Urinary bladder (tissue), 4 donors: ENCODE measurements around the gene MLX. TPM values are rescaled to one million over a fixed set of nuclear protein-coding genes. Genes with fewer than 3 reads are reported as not detected.
A peak's percentile ranks its signal among the peaks of the same experiment; 100 is the strongest.
"Not testable (repeated sequence)": the region's sequence is repeated elsewhere in the genome, so short reads cannot be mapped to it uniquely, and the experiment has no call there.

ENCODE experiments used
- DNase-seq: peaks from one replicate; pipeline ENCODE4 v3.0.0-alpha.2; 2015; ENCODE audit errors: extremely low spot score
- H3K27ac ChIP-seq: one replicate; pipeline ENCODE4 v1.5.1; 2013; ENCODE audit warnings: low read depth, mild to moderate bottlenecking, moderate library complexity
- H3K36me3 ChIP-seq: one replicate; pipeline ENCODE4 v1.6.1; 2013; ENCODE audit warnings: mild to moderate bottlenecking, moderate library complexity; ENCODE audit not compliant: insufficient read depth
- H3K4me1 ChIP-seq: one replicate; pipeline ENCODE4 v1.6.1; 2013; ENCODE audit warnings: mild to moderate bottlenecking, moderate library complexity; ENCODE audit not compliant: insufficient read depth
- H3K4me3 ChIP-seq: one replicate; pipeline ENCODE4 v1.5.1; 2013; ENCODE audit warnings: low read depth, low read length
- WGBS: extraction: QIAGEN DNeasy Blood & Tissue Kit; methylation state at CpG from one replicate; pipeline ENCODE4 v1.1.7; 2013; 5-methylcytosine and 5-hydroxymethylcytosine counted together
- polyA plus RNA-seq: library from polyadenylated mRNA; stranded (reverse); fragments of 200-250 nt; gene quantifications from one replicate; pipeline ENCODE4 v1.2.3, GENCODE V29; 2013
- total RNA-seq: library from RNA; depleted of rRNA; stranded (reverse); fragments of >200 nt; gene quantifications from one replicate; pipeline ENCODE4 v1.2.3, GENCODE V29; 2014
- donor health status: healthy with polysubstance abuse.
- donor health status: healthy.

MLX gene
- total and polyA plus RNA-seq, 2 donors, result 17.1 to 38.0 TPM

- H3K4me1 ChIP-seq, result no peaks in the 10 kb centered on the region
- no peak for DNase-seq
- 90% methylated on average over 39 of the region's 39 CpGs for WGBS
- peaks cover 4% of the 10 kb centered on the region for H3K36me3 ChIP-seq
- H3K27ac ChIP-seq, result no peak overlapping the region
- no peak overlapping the region for H3K4me3 ChIP-seq
These were observed 23.5 kb upstream of the MLX start for GRCh38 chr17:42543190-42544079.

GRCh38 chr17:42544874-42545283, 22.0 kb upstream of the MLX start:
- WGBS, result 76% methylated on average over 8 of the region's 8 CpGs
- Histone ChIP-seq H3K27ac (no peak overlapping the region), H3K4me1 (no peaks in the 10 kb centered on the region), H3K36me3 (peaks cover 4% of the 10 kb centered on the region), H3K4me3 (no peak overlapping the region)
- DNase-seq, result no peak

GRCh38 chr17:42545755-42546505, 21.0 kb upstream of the MLX start:
- not testable (repeated sequence) for DNase-seq, H3K36me3 ChIP-seq, H3K4me3 ChIP-seq, H3K4me1 ChIP-seq, H3K27ac ChIP-seq
- WGBS, result 86% methylated on average over 9 of the region's 9 CpGs

- Histone ChIP-seq H3K4me3 (no peak overlapping the region), H3K4me1 (no peaks in the 10 kb centered on the region), H3K36me3 (peaks cover 4% of the 10 kb centered on the region), H3K27ac (no peak overlapping the region)
- no peak for DNase-seq
- 78% methylated on average over 23 of the region's 23 CpGs for WGBS
These were observed 19.9 kb upstream of the MLX start for GRCh38 chr17:42547001-42547461.

- no peak overlapping the region for H3K27ac ChIP-seq
- H3K4me3 ChIP-seq, result no peak overlapping the region
- no peak for DNase-seq
- H3K4me1 ChIP-seq, result no peaks in the 10 kb centered on the region
- peaks cover 4% of the 10 kb centered on the region for H3K36me3 ChIP-seq
- 89% methylated on average over 14 of the region's 14 CpGs for WGBS
These were observed 19.2 kb upstream of the MLX start for GRCh38 chr17:42547698-42548069.

- no peak overlapping the region for H3K27ac ChIP-seq
- H3K4me1 ChIP-seq, result no peaks in the 10 kb centered on the region
- peaks cover 2% of the 10 kb centered on the region for H3K36me3 ChIP-seq
- 19% methylated on average over 74 of the region's 74 CpGs for WGBS
- H3K4me3 ChIP-seq, result peak overlapping the region; percentile 39
- no peak for DNase-seq
These were observed 18.6 kb upstream of the MLX start for GRCh38 chr17:42548070-42548837.

- 87% methylated on average over 14 of the region's 14 CpGs for WGBS
- no peak overlapping the region for H3K4me3 ChIP-seq
- DNase-seq, result no peak
- no peaks in the 10 kb centered on the region for H3K36me3 ChIP-seq
- no peak overlapping the region for H3K27ac ChIP-seq
- no peaks in the 10 kb centered on the region for H3K4me1 ChIP-seq
These were observed 17.7 kb upstream of the MLX start for GRCh38 chr17:42548993-42549755.

GRCh38 chr17:42552736-42553135, 14.2 kb upstream of the MLX start, which contains the start of gene HSD17B1:
TSS of gene HSD17B1 (plus strand) at chr17:42552923. CDS start at chr17:42552934, 11 bp downstream.
- H3K36me3 ChIP-seq, DNase-seq, H3K4me3 ChIP-seq, H3K4me1 ChIP-seq, H3K27ac ChIP-seq: not testable (repeated sequence)
- WGBS, result 92% methylated on average over 15 of the region's 15 CpGs

- no peak for DNase-seq
- 72% methylated on average over 45 of the region's 45 CpGs for WGBS
These were observed 13.6 kb upstream of the MLX start for GRCh38 chr17:42553161-42553818.

GRCh38 chr17:42553866-42554249, 13.0 kb upstream of the MLX start:
- Histone ChIP-seq H3K4me3 (peak overlapping the region; percentile 51), H3K27ac (no peak overlapping the region), H3K4me1 (no peaks in the 10 kb centered on the region), H3K36me3 (no peaks in the 10 kb centered on the region)
- 56% methylated on average over 16 of the region's 16 CpGs for WGBS
- DNase-seq, result no peak

More at GRCh38 chr17:42553161-42553818, 13.6 kb upstream of the MLX start:
- no peak overlapping the region for H3K4me3 ChIP-seq
- no peaks in the 10 kb centered on the region for H3K36me3 ChIP-seq
- H3K4me1 ChIP-seq, result no peaks in the 10 kb centered on the region
- no peak overlapping the region for H3K27ac ChIP-seq

- Histone ChIP-seq H3K27ac (peak overlapping the region; percentile 87), H3K36me3 (no peaks in the 10 kb centered on the region), H3K4me3 (peak overlapping the region; percentile 51), H3K4me1 (no peaks in the 10 kb centered on the region)
- under 1% methylated on average over 82 of the region's 82 CpGs for WGBS
- no peak for DNase-seq
These were observed 12.4 kb upstream of the MLX start for GRCh38 chr17:42554250-42555121.
